Stimulated activated CD4-positive, alpha-beta T cell treated with anti-CD3 and anti-CD28 coated beads, TNF-alpha, amount 100 ng/mL, for 4 hours (primary cell): ENCODE measurements around the gene PRM3.
A peak's percentile ranks its signal among the peaks of the same experiment; 100 is the strongest.

Experiments
- DNase-seq, 3 experiments: peaks; one replicate each; pipeline ENCODE4 v3.0.0-alpha.2; 2020; ENCODE audit warnings: low read depth in 3 of 3

The PRM3 gene

GRCh38 chr16:11258553-11259492 is 14.6 kb downstream of the PRM3 start:
- no peak for DNase-seq

GRCh38 chr16:11257131-11257938 is 16.1 kb downstream of the PRM3 start:
- DNase-seq: peak in 1 of 3 experiments; percentile 39

GRCh38 chr16:11256661-11257130 is 16.7 kb downstream of the PRM3 start:
- DNase-seq: no peak

GRCh38 chr16:11255737-11256660 is 17.4 kb downstream of the PRM3 start, which contains the start of gene SOCS1:
TSS of gene SOCS1 (minus strand) at chr16:11256204. CDS start at chr16:11255478, 726 bp downstream.
- peak; percentile 83 to 92 (median 84) for DNase-seq

GRCh38 chr16:11254913-11255736 is 18.3 kb downstream of the PRM3 start:
- peak; percentile 36 to 48 (median 37) for DNase-seq

GRCh38 chr16:11253995-11254912 is 19.2 kb downstream of the PRM3 start:
- no peak for DNase-seq

GRCh38 chr16:11253009-11253994 is 20.1 kb downstream of the PRM3 start:
- no peak for DNase-seq

GRCh38 chr16:11252482-11252931 is 20.9 kb downstream of the PRM3 start:
- DNase-seq: no peak

GRCh38 chr16:11251525-11252481 is 21.6 kb downstream of the PRM3 start:
- DNase-seq: peak; percentile 60 to 81 (median 67)

- DNase-seq: no peak
Measured at GRCh38 chr16:11250786-11251524, 22.5 kb downstream of the PRM3 start.

- no peak for DNase-seq
Measured at GRCh38 chr16:11250091-11250785, 23.2 kb downstream of the PRM3 start.

- DNase-seq: no peak
Measured at GRCh38 chr16:11249233-11250061, 24.0 kb downstream of the PRM3 start.

- no peak for DNase-seq
Measured at GRCh38 chr16:11248133-11248532, 25.3 kb downstream of the PRM3 start.

- no peak for DNase-seq
Measured at GRCh38 chr16:11245988-11246387, 27.4 kb downstream of the PRM3 start.
